HG02884 (cell line): ENCODE measurements around the gene PTPRT.

ENCODE experiments used
- ATAC-seq: cut with Tn5 transposase; IDR thresholded peaks from one replicate; pipeline ENCODE4 v1.9.1; 2021; ENCODE audit warnings: mild to moderate bottlenecking, moderate library complexity; ENCODE audit not compliant: unreplicated experiment

PTPRT gene

DNA sequence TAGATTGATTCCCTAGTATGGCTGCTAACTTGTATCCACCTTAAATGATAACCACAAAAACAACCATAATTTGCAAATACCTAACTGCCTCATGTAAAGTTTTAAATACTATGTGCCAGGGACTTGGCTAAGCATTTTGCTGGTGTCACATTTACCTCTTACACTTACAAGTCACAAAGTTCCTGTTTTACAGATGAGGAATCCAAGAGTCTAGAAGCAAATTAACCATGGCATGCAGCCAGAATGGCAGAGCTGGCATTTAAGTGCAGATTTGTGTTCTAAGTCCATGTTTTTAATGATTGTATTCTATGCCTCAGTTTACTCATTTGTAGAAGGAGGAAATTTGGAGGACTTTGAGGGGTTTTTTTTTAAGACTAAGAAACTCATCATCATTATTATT, 696.7 kb downstream of the PTPRT start:
- no peak for ATAC-seq

DNA sequence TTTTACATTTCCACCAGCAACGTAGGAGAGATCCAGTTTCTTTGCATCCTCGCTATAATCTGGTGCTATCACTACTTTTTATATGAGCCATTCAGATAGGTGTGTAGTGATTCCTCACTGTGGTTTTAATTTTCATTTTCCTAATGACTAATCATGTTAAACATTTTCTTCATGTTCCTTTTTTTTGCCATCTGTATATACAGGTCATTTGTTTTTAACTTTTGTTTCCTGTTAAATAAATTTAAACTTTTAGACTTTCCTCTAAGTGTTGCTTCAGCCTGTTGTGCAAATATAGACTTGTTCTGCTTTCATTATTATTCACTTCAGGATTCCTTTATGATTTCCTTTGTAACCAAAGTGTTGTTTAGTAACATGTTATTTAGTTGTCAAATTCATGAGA, 697.4 kb downstream of the PTPRT start:
- no peak for ATAC-seq

DNA sequence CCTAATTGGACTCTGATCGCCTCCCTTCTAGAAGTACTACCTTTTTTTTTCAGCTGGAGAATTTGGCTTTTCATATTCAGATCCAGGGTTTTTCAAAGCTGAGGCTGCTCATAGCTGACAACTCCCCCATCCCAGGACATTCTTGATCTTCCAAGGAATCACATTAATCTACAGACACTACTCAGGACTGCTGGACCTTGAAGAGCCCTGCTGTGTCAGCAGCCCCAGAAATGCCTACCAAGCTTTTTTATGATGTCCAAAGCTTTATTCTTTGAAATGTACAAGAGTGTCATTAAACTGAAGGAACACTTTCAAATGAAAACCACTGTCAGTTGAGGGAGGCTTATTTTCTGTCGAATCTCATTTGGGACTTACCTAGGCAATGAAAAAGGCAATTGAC, 704.1 kb downstream of the PTPRT start:
- ATAC-seq = no peak

DNA sequence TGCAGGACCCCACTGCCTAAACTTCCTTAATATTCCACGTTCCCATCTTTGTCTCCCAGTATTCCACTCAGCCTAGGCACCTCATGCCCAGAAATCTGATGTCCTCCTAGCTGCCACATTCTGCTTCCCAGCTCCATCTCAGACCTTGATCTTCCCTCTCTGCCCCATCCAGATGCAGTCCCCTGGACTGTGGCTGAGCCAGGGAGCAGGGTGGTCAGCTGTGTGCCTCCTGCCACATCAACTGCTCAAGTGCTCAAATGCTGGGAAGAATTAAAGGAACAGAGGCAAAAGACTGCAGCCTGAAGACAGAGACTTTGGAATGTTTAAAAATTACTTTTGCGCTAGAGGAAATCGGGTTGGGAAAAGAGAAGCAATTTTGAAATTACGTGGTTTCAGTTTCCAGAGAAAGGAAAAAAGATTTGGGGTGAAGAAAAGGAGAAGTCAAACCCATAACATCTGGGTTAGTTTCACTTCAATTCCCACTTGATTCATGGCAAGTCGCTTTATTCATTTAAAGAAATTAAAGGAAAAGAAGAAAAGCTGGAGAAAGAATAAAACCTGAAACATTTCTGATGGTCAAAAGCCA, 704.8 kb downstream of the PTPRT start:
- ATAC-seq = no peak

DNA sequence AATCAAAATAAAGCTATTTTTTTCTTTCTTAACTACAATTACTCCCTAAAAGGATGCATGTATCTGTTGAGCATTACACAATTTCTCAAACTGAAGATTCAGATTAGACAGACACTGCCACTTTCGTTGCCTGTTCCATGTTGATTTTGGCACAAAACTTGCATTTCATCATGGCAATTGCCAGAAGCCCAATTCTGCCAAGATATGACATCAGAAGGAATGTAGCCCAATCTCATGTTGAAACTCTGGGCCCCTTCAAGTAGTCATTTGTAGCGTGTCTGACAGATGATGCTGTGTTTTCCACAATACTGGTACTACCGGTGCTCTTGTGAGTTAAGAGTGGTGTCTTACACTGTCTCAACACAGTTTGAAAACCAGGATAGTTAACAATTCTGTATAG, 705.4 kb downstream of the PTPRT start:
- no peak for ATAC-seq

DNA sequence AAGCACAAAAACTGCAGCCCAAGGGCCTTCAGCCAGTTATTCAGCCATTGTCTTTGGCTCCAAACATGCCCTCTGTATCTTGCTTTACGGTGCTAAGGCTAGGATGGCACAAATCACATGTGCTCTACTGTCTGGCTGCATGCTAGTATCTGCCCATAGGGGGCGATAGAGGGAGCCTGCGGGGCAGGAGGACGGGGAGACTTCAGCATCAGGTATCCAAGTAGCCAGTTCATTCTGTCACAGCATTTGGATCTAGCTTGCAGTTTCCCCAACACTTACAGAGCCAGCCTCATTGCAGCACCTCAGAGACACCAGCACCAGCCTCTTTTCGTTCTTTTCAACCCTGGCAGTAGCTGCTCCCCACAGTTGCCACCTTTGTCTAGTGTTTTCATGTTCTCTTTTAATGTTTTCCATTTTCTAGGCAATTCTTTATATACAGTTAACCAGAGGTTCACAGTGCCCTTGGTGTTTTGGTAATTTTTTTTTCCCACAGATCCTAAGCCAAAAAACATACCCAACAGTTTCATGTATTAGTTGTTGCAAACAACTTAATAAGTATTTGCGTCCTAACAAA, 705.9 kb downstream of the PTPRT start:
- ATAC-seq = no peak

DNA sequence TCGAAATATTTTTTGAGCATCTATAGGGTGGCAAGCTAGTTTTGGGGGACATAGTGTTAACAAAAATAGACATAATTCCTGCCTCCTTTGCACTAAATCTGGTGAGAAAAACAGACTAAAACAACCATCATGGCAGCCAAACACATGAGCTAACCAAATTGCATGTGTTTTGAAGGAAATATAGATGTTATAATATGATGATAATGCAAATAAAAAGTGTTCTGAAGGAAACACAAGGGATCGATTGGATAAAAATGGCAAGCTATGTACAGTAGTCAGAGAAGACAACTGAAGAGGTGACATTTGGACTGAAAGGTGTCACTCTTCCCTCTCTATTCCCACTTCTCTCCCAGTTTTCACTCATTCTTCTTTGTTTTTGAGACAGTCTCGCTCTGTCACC, 706.9 kb downstream of the PTPRT start:
- no peak for ATAC-seq

DNA sequence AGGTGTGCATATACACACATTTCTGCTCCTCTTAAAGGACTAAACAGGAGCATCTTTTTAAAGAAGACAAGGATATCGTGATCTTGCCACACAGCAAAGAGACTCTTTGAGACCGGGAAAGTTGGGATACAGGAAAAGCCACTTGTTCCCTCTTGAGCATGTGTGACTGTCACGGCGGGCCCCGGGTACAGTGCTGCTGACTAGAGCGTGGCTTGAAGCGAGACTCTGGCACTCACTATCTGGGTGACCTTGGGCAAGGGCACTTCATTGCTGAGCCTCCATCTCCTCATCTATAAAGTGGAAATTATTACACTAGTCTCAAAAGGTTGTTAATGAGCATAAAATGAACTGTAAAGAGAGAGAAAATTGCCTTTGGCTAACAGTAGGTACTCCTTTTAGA, 713.9 kb downstream of the PTPRT start:
- ATAC-seq = no peak

DNA sequence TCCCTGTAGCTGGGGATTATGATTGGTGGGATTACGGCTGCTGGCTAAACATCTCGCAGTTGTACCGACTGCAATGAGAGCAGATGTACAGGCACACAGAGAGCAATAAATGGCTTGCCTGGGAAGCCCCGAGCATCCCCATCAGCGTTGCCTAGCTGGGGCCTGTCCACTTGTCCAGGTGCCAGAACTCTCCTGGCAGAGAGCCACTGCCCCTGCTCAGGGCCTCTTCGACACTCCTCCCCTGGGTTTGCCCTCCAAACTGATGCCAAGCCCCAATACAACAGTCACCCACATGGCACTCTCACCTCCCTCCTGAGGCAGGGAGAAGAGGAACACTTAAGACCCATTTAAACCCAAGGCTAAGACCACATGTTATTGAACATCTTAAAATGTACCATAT, 715.1 kb downstream of the PTPRT start:
- ATAC-seq = no peak

DNA sequence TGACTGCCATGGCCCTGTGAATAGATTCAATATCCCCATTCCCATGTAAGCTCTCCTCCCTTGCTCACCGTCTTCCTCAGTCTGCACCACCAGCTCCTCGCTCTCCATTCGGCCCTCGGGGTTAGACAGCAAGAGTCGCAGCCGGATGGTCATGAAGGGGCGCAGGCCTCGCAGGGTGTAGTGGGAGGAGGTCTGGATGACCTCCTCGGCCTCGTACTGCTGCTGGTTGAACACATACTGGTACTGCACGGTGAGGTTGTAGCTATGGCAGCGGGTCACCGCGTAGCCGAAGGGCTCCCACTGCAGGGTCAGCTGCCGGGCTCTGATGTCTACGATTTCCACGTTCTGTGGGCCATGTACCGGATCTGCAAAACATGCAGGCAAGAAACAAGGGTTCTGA, 717.5 kb downstream of the PTPRT start:
- no peak for ATAC-seq

DNA sequence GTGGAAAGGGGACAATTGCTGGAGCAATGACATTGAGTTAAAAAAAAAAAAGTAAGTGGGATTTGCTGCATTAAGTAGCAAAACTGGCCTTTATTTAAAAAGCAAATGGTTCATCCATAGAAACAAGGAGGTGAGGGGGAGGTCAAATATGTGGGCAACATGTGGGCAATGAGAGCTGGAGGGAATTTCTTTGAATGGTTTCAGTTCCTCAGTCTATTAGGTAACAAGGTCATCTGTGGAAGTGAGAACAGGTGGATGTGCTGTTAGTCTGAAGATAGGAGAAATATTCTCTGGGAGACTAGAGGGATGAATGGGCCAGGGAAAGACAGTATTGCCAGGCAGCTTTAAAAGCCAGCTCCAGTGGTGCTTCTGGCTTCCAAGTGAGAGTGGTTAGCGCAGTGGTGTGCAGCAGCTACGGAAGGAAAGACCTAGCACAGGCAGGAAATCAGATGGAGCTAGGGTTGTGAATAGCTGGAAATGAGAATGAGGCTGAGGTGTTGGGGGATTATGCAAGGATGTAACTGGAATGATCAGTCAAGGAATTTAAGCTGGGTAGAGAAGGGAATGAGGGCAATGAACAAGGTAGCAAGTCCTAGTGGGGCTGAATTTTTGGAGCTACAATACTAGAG, 727.6 kb downstream of the PTPRT start:
- no peak for ATAC-seq

DNA sequence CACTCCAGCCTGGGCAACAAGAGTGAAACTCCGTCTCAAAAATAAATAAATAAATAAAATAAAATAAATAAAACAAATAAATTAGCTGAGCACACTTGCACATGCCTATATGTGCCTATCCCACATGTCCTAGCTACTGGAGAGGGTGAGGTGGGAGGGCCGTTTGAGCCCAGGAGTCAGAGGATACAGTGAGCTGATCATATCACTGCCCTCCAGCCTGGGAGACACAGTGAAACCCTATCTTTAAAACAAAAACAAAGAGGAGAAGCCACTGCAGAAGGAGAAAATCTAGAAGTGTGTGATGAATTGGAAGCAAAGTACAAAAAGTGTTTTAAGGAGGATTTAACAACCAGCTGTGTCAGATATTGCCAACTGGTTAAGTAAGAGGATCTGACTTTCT, 728.4 kb downstream of the PTPRT start:
- no peak for ATAC-seq

DNA sequence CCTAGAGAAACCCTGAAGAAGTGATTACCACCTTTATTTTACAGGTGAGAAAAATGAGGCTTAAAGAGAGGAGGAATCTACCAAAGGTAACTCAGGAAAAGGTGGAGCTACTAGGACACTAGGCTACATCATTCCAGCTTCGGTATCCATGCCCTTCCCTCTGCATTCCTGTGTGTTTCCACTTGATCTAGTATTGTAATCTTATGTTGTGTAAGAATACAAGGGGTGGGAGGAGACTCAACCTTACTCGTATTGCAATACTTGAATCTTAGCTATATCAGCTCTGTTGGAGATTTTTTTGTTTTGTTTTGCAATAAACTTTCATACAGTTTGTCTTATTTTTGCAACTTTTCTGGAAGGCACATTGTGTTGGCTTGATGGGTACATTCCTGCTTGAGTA, 742.4 kb downstream of the PTPRT start:
- ATAC-seq = no peak

DNA sequence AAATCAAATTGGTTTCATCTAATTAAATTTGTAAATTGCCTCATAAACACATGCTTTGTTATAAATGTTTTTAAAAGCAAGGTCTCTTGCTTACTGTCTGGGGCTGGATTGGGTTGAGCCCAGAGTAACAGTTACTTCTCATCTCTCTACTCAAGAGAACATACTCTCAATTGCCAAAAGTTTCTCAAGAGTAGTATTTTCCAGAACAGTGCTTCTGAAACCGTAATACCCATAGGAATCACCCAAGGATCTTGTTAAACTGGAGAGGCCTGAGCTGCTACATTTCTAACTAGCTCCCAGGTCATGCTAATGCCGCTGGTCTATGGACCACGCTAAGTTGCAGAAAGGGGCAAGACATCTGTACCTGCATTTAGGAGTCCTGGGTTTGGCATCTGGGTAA, 744.9 kb downstream of the PTPRT start:
- ATAC-seq = no peak

DNA sequence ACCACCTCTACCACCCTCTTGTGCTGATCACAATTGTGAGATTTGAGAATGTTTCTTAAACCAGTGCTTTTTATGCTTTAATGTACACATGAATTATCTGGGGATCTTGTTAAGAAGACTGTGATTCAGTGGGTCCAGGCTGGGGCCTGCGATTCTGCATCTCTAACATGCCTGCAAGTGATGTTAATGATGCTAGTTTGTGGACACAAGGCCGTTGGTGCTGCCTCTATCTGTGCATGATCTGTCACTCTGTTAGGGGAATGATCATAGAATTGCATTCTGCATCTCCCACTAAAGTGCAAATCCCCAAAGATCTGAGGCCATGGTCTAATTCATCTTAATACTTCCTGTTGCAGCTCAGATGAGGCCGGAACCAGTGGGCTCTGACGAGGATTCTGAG, 746.5 kb downstream of the PTPRT start:
- ATAC-seq = no peak

DNA sequence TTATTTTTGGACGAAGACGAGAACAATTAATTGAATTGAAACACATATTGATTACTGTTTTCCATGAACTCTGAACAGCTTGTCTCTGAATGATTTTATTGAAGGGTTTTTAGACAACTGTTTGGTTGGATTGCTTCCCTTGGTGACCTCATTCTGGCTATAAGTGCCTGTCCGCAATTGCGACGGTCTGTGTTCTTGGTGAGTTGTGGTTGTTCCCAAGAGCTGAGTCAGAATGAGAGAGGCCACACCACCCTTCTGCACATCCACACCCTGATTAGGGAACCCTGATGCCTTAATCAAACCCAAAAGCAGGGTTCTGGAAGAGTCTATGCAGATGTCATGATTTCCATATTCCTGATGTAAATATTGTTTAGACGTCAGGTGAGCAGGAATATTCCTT, 747.0 kb downstream of the PTPRT start:
- ATAC-seq = no peak

DNA sequence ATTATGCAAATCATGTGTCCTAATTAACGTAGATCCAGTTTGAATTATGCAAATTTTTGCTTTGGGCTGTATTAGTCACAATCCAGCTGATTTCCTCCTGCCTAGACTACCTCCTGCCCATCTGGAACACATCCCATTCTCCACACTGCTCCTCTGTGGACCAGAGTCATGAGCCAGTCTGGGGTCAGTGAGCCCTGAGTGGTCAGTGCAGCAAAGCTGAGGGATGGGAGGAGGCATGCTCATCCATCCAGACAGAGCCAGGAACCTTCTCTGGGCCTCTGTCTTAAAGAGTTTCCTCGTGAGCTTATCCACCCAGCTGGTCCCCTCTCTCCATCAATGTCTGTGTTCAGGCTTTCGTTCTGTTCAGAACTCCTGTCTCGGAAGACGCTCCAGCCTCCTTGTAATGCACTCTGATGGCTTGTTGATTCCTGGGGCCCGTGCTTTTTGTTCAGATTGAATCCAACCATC, 747.8 kb downstream of the PTPRT start:
- no peak for ATAC-seq

DNA sequence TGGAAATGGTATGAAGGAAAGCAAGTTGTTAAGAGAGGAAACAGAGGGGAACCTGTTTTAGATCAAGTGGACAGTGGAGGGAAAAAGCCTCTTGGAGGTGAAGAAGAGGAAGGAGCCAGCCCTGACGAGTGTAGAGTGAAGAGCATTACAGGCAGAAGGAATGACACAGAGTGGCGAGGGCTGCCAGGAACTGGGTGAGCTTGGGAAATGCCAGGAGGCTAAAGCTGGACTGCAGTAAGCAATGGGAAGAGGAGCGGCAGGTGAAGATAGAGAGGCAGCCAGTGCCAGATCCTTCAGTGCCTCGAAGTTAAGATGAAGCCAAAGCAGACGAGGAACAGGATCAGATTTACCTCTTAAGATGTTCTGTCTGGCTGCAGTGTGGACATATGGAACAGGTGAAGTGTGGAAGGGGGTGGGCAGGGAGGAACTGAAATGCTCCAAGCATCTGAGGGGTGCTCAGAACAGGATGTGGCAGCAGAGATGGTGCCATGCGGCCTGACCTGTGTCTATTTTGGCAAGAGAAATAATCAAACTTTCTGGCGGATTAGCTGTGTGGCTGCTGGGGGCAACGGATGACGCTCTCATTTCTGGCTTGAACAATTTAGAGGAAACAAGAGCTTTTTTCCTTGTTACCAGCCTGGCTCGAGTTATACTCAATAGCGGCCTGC, 748.4 kb downstream of the PTPRT start:
- no peak for ATAC-seq

DNA sequence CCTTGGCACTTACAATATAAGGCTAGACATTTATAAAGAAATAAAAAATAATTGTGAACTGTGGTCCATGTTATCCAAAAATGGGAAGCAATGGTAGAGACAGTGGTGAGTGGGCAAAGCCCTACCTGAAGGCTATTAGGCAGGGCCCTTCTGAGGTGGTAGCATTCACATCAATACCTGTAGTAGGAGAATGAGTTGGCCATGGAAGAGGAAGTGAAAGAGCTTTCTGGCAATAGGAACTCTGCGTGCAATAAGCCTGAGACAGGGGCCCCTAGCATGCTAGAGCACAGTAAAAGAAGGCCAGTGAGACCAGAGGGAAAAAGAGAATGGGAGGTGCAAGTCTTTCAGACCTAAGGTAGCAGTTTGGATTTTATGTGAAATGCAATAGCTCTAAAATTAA, 754.5 kb downstream of the PTPRT start:
- ATAC-seq = peak; percentile 91

DNA sequence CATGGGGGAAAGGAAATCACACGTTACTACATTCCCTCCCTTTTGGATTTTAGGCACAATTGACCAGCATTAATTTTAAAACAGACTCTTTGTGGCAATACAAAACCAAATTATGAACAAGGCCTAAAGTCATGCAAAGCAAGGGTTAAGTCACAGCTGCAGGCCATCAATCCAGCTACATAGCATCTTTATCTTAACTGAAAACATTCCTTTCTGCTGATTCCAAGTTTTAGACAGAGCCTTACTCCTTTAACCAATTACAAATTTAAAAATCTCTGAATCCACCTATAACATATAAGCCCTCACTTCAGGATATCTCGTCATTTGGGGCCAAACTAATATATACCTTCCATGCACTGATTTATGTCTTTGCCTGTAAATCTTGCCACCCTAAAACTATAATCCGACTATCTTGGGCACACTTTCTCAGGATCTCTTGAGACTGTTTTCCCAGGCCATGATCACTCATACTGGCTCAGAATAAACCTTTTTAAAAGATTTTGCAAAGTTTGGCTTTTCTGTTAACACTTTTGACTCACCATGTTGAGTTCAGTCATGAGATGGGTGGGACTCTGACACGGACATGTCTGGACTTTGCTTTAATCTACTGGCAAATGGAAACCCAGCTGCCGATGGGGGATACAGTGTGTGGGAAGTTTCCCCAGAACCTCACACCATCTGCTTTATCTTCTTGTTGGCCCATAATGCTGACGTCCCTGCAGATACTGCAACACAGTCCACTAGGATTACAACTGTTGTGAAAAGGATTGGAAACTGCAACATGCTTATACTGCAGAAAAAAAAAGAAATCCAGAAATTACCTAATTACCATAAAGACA, 757.0 kb downstream of the PTPRT start:
- no peak for ATAC-seq

DNA sequence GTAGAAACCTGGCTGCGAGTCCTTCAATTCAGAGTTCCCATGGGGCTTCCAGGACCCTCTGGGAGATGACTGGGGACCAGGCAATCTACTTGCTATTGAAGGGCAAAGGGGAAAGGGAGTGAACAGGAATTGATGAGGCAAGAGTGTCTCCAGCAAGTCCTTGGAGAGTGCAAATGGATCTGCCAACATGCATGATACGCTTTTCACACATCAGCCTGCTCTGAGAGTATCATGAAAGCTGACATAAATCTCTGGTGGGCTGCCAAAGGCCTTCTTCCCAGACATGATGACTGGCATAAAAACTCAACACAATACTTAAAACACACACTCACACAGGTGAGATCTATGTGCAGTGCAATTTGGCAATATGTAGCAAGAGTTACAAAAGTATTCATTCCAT, 759.1 kb downstream of the PTPRT start:
- ATAC-seq = no peak
